ENCODE measurements around the gene MAN2C1. TPM values are rescaled to one million over a fixed set of nuclear protein-coding genes. Genes with fewer than 3 reads are reported as not detected.
A peak's percentile ranks its signal among the peaks of the same experiment; 100 is the strongest.

The MAN2C1 gene
- total and polyA plus RNA-seq, 9 of the 15 experiments (the other 6 are each of a cell fraction or from before 2014, with no cell fraction given): 2.0 to 141 (median 39.9) TPM

DNA sequence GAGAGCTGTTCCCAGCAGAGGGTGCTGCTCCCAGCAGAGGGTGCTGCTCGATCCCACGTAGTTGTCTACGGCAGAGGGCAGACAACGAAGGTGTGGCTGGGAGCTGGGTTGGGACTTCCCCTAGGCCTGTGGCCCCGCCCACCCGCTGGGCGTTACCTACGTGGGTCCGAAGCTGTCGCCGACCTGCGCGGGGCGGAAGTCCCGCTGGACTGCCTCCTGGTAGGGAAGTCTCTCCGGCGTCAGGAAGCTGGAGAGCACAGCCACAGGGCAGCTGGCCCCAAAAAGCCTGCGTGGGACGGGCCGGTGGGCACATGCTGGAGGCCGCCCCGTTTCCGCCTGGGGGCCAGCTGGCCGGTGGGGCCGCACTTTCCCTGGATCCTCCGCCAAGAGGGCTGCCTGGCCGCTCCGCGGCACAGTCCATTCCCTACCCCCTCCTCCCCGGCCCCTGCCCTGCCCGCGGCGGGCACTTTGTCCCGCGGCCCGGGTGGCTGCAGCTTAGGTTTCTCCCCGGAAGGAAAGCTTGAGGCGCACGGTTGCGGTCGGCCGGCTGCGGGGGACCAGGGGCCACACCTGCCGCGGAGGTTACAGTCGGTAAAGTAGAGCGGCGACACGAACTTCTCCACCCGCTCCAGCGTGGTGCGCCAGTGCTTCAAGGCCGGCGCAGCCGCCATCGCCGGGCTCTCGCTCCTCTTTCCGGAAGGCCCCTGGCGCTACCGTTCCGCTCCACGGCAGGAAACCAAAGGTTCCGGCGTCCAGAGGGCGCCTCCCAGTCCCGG is at the start of gene MAN2C1 (continued):
- TF ChIP-seq, protein P1, sequence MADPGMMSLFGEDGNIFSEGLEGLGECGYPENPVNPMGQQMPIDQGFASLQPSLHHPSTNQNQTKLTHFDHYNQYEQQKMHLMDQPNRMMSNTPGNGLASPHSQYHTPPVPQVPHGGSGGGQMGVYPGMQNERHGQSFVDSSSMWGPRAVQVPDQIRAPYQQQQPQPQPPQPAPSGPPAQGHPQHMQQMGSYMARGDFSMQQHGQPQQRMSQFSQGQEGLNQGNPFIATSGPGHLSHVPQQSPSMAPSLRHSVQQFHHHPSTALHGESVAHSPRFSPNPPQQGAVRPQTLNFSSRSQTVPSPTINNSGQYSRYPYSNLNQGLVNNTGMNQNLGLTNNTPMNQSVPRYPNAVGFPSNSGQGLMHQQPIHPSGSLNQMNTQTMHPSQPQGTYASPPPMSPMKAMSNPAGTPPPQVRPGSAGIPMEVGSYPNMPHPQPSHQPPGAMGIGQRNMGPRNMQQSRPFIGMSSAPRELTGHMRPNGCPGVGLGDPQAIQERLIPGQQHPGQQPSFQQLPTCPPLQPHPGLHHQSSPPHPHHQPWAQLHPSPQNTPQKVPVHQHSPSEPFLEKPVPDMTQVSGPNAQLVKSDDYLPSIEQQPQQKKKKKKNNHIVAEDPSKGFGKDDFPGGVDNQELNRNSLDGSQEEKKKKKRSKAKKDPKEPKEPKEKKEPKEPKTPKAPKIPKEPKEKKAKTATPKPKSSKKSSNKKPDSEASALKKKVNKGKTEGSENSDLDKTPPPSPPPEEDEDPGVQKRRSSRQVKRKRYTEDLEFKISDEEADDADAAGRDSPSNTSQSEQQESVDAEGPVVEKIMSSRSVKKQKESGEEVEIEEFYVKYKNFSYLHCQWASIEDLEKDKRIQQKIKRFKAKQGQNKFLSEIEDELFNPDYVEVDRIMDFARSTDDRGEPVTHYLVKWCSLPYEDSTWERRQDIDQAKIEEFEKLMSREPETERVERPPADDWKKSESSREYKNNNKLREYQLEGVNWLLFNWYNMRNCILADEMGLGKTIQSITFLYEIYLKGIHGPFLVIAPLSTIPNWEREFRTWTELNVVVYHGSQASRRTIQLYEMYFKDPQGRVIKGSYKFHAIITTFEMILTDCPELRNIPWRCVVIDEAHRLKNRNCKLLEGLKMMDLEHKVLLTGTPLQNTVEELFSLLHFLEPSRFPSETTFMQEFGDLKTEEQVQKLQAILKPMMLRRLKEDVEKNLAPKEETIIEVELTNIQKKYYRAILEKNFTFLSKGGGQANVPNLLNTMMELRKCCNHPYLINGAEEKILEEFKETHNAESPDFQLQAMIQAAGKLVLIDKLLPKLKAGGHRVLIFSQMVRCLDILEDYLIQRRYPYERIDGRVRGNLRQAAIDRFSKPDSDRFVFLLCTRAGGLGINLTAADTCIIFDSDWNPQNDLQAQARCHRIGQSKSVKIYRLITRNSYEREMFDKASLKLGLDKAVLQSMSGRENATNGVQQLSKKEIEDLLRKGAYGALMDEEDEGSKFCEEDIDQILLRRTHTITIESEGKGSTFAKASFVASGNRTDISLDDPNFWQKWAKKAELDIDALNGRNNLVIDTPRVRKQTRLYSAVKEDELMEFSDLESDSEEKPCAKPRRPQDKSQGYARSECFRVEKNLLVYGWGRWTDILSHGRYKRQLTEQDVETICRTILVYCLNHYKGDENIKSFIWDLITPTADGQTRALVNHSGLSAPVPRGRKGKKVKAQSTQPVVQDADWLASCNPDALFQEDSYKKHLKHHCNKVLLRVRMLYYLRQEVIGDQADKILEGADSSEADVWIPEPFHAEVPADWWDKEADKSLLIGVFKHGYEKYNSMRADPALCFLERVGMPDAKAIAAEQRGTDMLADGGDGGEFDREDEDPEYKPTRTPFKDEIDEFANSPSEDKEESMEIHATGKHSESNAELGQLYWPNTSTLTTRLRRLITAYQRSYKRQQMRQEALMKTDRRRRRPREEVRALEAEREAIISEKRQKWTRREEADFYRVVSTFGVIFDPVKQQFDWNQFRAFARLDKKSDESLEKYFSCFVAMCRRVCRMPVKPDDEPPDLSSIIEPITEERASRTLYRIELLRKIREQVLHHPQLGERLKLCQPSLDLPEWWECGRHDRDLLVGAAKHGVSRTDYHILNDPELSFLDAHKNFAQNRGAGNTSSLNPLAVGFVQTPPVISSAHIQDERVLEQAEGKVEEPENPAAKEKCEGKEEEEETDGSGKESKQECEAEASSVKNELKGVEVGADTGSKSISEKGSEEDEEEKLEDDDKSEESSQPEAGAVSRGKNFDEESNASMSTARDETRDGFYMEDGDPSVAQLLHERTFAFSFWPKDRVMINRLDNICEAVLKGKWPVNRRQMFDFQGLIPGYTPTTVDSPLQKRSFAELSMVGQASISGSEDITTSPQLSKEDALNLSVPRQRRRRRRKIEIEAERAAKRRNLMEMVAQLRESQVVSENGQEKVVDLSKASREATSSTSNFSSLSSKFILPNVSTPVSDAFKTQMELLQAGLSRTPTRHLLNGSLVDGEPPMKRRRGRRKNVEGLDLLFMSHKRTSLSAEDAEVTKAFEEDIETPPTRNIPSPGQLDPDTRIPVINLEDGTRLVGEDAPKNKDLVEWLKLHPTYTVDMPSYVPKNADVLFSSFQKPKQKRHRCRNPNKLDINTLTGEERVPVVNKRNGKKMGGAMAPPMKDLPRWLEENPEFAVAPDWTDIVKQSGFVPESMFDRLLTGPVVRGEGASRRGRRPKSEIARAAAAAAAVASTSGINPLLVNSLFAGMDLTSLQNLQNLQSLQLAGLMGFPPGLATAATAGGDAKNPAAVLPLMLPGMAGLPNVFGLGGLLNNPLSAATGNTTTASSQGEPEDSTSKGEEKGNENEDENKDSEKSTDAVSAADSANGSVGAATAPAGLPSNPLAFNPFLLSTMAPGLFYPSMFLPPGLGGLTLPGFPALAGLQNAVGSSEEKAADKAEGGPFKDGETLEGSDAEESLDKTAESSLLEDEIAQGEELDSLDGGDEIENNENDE (IDR thresholded peaks at IDR 0.05; ENCODE audit: low read depth, low read length): no peak
- TF ChIP-seq ASH1L (IDR thresholded peaks at IDR 0.05; ENCODE audit: borderline replicate concordance, low read depth, partially characterized antibody) (no peak), HDGF (IDR thresholded peaks at IDR 0.05) (0 out of 2 replicates have a peak, but pooled peaks have one; percentile 6), ZNF143 (CRISPR knock-in tag; IDR thresholded peaks at IDR 0.05) (peak; percentile 21; the same call in 1 of the 2 replicates), MTA3 (IDR thresholded peaks at IDR 0.05; ENCODE audit: borderline replicate concordance) (peak; percentile 57; the same call in 1 of the 2 replicates)
- TF ChIP-seq, protein P2, sequence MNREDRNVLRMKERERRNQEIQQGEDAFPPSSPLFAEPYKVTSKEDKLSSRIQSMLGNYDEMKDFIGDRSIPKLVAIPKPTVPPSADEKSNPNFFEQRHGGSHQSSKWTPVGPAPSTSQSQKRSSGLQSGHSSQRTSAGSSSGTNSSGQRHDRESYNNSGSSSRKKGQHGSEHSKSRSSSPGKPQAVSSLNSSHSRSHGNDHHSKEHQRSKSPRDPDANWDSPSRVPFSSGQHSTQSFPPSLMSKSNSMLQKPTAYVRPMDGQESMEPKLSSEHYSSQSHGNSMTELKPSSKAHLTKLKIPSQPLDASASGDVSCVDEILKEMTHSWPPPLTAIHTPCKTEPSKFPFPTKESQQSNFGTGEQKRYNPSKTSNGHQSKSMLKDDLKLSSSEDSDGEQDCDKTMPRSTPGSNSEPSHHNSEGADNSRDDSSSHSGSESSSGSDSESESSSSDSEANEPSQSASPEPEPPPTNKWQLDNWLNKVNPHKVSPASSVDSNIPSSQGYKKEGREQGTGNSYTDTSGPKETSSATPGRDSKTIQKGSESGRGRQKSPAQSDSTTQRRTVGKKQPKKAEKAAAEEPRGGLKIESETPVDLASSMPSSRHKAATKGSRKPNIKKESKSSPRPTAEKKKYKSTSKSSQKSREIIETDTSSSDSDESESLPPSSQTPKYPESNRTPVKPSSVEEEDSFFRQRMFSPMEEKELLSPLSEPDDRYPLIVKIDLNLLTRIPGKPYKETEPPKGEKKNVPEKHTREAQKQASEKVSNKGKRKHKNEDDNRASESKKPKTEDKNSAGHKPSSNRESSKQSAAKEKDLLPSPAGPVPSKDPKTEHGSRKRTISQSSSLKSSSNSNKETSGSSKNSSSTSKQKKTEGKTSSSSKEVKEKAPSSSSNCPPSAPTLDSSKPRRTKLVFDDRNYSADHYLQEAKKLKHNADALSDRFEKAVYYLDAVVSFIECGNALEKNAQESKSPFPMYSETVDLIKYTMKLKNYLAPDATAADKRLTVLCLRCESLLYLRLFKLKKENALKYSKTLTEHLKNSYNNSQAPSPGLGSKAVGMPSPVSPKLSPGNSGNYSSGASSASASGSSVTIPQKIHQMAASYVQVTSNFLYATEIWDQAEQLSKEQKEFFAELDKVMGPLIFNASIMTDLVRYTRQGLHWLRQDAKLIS (CRISPR knock-in tag; IDR thresholded peaks at IDR 0.05): peak; percentile 93
- TF ChIP-seq, protein P3, sequence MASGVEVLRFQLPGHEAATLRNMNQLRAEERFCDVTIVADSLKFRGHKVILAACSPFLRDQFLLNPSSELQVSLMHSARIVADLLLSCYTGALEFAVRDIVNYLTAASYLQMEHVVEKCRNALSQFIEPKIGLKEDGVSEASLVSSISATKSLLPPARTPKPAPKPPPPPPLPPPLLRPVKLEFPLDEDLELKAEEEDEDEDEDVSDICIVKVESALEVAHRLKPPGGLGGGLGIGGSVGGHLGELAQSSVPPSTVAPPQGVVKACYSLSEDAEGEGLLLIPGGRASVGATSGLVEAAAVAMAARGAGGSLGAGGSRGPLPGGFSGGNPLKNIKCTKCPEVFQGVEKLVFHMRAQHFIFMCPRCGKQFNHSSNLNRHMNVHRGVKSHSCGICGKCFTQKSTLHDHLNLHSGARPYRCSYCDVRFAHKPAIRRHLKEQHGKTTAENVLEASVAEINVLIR (CRISPR knock-in tag; IDR thresholded peaks at IDR 0.05): no peak
- TF ChIP-seq, protein P4, sequence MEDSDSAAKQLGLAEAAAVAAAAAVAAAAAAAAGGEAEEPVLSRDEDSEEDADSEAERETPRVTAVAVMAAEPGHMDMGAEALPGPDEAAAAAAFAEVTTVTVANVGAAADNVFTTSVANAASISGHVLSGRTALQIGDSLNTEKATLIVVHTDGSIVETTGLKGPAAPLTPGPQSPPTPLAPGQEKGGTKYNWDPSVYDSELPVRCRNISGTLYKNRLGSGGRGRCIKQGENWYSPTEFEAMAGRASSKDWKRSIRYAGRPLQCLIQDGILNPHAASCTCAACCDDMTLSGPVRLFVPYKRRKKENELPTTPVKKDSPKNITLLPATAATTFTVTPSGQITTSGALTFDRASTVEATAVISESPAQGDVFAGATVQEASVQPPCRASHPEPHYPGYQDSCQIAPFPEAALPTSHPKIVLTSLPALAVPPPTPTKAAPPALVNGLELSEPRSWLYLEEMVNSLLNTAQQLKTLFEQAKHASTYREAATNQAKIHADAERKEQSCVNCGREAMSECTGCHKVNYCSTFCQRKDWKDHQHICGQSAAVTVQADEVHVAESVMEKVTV (CRISPR knock-in tag; IDR thresholded peaks at IDR 0.05): peak; percentile 44; the same call in 1 of the 2 replicates
